HG03575 (cell line): Measurements from ENCODE around the gene BID.

Source experiments
- ATAC-seq: cut with Tn5 transposase; IDR thresholded peaks from one replicate; pipeline ENCODE4 v1.9.1; 2021; ENCODE audit not compliant: unreplicated experiment, insufficient number of reproducible peaks, low FRiP score; ENCODE audit errors: extremely low read depth

The BID gene

DNA sequence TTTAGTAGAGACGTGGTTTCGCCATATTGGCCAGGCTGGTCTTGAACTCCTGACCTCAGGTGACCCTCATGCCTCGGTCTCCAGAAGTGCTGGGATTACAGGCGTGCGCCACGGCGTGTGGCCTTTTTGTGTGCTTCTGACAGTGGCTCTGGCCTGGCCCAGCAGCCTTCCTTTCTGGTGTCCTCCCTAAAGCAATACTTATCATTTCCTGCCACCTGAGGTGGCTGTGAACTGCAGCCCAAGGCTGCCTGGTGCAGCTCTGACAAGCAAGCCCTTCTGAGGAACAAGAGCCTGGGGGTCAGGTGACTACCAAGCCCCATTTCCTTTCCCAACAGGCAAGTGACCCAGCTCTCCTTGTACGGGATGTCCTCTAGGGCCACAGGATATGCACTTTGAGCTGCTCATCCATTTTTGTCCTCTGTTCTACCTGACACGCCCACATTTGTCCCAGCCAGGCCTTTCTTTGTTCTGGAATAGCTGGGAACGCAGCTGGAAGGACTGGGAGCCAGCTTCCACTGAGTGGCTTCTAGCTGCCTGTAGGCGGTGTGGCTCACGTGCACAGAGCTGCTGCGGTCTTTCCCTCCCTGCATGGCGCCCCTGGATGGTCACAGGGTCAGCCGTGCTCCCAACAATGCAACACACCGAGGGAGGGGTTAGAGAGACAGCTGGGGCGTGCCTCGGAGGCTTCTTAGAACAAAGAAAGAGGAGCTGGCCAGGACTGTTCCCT, 12.3 kb upstream of the BID start:
- ATAC-seq = no peak

DNA sequence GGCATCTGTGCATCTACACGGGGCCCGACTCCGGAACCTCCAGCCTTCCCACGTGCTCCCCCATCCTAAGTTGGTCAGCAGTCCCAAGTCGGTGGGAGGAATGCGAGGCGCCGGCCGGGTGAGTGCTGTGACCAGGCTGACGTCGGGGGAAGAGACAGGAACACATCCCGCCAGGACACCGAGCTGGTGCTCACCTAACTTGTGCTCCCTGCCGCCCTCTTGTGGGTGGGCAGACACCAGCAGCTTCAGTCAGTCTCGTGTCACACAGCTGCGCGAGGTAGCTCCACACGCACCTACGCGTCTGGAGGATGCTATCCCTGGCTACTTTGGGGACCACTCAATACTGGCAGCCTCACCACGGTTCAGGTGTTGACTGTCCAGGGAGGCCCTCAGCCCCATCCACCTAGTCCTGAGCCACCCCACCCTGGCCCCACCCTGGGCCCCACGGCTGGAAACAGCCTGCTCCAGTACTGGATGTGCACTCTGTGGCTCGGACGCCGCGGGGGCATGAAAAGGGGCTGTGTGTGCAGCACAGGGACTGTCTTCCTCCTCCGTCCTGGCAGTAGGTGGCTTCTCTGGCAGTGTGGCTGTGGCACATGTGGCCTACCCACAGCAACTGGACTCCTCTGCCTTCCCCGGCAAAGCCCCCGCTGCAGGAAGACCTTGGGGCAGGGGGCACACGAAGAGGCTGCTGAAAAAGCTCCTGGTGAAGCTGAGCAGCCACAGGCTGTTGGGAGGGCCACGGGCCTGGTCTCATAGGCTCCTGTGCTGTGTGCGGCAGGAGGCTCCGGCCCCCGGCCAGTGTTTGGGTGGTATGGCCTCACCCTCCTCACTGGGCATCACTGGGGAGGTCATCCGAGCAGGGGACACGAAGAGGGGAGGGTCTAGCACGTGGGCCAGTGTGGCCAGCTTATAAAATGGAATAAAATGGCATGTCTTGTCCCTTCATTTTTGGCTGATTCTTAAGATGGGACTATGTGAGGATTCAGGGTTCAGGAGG, 11.2 kb upstream of the BID start:
- no peak for ATAC-seq

DNA sequence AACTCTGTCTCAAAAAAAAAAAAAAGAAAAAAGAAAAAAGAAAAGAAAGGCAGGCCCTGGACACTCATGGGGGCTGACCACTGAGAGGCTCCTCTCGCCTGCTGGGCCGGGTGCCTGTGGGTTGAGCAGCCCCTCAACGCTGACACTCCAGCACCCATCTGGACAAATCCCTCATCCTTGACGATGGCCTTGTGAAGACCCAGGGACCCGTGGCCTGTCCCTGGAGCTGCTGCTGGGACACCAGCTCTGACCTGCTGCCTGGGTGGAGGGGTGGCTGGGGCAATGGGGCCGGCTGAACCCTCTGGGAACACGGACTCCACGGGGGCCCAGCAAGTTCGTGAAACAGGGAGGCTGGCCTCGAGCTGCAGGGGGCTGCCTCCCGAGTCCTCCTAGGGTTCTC, 10.5 kb upstream of the BID start:
- ATAC-seq = no peak

DNA sequence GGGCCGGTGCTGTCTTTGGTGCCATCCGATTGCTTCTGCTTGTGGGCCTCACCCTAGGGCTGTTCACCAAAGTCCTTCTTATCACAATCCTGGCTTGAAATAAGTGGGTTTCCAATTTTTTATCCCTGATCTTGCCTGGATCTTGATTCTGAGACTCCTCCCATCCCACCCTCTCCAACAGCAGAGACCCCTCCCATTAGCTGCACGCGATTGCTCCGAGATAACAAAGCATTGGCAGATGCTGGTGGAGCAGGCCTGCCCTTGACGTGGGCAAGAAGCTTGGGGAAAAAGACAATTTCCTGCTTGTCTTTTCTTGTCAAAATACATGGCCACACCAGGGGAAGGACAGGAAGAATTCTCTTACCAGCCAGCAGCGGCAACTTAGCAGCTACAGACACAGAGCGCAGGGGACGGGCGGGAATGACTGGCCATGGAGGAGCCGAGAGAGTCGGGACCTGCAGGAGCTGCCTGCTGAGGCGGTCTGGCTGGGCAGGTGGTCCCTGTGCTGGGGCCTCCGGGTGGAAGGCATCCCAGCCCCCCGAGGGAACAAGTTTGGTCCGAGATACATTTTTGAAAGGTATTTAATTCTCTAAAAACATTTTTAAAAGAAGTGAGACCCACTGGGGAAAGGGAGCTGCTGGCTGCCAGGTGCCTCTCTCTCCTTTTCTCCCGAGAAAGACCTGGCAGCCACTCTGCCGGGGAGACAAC, 9.7 kb upstream of the BID start:
- ATAC-seq = no peak

DNA sequence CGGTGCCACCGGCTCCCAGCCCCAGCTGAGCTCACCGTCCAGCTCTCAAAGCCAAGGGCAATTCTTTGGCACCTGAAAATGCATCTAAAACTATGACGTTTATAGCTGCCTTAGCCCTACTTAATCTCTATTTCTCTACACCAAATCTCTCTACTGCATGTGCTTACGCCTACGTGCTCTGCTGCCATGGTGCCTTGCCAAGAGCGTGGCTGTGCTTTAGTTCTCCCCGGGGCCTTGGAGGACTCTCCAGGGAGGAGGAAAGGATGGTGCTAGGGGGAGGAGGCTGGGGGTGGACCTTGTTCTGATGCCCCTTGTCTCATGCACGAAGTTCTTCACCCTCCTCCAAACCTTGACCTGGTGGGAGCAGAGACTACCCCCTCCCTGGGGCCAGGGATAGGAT, 9.0 kb upstream of the BID start:
- ATAC-seq = no peak

DNA sequence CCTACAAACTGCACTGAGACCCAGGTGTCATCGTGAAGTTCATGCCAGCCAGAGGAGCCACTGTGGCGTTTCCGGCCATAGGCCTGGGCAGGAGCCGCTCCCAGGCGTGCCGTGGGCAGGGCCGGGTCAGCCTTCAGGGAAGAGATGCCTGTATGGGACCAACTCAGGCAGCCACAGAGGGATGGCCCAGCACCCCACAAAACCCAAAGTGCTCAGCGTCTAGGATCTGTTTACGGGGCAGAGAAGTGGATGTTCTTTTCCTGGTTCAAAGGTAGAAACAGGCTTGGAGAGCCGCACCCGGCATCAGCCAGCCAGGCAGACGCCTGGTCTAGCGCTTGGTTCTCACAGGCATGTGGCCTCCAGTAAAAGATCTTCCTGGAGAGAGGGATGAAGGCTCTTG, 8.4 kb upstream of the BID start:
- ATAC-seq = no peak

DNA sequence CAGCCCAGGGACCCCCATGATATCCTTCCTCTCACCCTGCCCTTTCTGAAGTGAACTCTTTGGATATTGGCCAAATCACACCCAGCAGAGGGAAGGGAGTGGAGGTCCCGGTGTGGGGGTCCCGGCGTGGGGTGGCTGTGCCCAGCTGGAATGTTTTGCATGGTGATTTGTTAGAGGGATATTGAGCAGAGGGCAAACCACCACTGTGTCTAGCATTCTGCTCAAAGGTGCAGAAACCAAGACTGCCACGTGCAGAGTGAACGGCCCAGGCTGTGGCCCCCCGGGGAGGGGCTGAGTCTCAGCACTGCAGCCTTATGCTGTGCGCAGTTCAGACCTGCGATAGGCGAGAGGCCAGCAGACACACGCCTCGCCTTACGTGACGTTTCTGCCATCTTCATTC, 7.9 kb upstream of the BID start:
- ATAC-seq = no peak

DNA sequence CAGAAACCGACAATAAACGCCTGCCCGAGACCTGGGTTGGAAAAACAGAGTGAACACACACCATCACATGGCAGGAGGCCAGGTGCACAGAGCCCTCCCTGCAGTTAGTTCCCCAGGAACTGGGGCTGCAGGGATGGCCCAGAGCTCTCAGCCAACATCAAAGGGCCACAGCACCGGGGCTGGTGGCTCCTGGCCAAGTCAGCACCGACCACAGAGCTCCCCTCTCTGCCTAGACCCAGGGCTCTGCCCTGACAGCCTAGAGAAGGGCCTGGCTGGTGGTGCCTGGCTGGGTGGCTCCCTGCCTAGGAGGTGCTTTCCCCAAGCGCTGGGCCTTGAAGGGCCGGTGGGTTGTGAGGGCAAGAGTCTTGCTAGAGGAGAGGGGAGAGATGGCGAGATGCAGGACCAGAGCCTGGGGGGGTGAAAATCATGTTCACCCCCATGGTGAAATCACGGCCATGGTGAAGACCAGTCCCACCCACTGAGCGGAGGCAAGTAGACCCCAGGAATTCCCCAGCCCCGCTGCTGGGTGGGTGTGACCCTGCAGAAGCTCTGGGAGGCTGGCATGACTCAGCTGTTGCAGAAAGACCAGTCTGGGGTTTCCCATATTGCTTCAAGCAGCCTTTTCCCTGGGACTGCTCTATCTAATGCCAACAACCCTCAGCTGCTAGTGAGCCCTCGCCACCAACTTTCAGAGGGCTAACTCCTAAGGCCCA, 7.2 kb upstream of the BID start:
- no peak for ATAC-seq

DNA sequence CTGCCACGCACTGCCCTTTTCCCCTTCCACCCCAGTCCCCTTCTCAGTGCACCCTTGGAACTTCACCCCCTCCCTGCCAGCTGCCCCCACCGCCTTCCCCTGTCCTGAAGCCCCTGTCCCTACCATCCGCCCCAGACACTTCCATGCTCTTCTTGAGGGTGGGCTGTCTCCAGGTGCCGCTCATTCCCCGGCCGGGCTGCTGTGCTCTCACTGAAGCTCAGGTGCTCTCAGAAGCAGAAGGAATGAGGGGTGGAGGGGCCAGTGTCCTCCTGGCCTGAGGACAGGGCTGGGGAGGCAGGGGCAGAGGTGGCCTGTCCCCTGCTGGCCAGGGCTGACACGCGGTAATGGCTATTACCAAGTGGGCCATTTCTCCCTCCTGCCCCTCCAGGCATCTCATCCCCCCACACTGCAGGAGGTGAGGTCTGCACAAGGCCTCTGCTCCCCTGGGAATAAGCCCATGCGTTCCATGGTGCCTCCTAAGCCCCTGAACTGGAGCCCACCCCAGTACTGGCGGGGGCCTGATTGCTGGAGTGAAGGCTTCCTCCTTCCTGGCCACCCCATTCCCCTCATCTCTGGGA, 6.6 kb upstream of the BID start:
- ATAC-seq = no peak

DNA sequence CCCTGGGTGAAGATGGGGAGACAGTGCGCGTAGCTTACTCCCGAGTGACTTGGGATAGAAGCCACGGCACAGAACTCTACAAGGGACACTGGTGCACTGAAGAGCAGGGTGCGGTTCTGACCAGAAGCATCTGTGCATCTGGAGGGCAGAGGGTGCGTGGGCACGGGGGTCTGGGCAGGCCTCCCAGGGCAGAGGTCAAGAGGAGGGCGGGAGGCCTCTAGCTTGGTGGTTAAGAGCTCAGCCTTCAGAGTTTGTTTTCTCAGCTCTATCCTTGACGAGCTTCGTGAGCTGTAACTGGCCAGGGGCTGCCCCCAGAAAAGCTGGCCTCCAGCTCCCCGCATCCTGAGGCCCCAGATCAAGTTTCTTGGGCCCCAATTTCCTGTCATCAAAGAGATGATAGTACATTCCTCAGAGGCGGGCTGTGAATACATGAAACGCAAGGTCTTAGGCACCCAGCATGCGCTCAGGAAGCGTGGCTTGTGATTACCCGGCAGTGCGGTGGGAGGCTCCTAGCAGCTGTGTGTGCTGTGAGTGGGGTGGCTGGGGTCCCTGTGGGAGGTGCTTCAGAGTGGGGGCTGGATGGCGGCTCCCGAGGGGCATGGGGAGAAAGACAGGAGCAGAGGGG, 6.0 kb upstream of the BID start:
- ATAC-seq = no peak

DNA sequence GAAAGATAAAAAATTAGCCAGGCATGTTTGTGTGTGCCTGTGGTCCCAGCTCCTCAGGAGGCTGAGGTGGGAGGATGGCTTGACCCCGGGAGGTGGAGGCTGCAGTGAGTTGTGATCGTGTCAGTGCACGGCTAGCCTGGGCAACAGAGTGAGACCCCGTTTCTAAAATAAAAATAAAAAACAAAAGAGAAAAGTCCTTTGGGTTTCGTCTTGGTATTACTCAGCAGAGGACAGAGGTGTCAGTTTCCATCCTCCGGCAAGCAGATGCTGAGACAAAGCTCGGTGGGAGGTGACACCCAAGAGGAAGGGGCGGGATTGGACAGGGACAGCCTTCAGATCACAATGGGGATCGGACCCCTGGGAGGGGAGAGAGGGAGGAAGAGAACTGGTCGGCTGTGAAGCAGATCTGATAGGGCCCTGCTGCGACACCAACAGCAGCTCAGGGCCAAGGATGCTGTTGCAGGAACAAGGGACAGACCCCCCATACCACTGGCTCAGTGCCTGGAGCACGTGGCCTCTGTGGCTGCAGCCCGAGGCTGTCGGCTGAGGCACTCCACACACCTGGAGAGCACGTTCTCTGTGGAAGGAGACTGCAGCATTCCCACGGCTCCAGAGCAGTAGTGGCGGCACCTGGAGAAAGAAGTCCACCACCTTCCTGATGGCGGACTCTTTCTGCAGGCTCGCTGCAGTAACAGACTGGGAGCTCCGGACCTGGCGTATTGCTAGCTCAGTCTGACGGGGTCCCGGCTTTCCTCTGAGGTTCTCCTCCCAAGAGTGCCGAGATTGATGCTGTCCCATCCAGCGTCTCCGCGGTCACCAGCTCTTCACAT, 5.2 kb upstream of the BID start:
- ATAC-seq = no peak

DNA sequence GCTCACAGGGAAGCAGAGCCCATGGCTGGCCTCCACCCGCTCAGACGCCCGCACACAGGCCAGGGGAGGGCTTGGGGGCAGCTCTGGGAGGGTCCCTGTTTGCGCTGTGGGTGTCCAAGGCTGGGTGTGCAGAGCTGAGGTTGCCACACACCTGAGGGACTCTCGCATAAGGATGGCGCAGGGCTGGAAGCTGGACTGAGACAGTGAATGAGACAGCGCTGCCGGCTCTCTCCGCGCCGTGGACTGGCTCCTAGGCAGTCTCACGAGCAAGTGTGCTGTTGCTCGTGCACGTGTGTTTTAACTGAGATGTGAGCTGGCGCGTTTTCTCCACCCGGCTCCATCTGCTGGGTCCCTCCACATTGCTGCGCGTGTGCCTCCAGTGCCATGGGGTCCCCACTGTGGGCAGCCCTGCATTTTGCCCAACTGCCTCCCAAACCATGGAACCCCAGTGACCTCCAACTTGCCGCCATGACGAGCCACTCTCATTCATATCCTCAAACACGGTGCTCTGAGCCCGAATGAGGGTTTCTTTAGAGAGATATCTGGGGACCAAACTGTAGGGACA, 4.2 kb upstream of the BID start:
- no peak for ATAC-seq

DNA sequence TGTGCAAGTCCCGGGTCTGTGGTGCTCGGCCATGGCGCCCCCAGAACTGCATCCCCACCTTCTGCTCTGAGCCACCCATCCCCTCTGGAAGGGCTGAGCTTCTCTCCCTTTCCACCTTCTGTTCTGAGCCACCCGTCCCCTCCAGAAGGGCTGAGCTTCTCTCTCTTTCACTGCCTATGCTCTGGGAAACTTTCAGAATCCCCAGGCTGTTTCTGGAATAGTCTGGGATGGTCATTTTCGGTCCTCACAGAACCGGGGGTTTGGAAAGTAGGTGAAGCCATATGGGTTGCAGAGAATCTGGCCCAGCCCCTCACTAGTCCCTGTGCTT, 3.4 kb upstream of the BID start:
- ATAC-seq = no peak

DNA sequence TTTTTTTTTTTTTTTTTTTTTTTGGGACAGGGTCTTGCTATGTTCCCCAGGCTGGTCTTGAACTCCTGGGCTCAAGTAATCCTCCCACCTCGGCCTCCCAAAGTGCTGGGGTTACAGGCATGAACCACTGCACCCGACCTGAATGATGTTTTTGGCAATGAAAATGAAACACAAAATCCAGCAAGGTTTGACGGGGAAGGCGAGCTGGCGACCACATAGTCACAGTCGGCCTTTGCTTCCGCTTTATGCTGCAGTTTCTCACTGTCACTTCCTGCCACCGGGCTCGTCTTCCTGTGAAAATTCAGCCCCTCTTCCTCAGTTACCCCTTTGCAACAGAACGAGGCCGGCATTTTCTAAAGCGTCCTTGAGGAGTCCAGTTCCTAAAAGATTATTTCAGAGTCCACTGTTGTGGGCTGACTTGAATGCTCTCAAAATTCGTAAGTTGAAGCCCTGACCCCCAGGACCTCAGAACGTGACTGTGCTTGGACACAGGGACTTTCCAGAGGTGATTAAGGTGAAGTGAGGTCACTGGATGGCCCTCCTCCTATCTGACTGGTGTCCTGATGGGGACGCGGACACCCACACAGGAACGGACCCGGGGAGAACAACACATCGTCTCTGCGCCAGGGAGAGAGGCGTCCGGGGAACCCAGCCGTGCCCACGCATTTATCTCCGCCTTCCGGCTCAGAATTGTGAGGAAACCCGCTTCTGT, 2.9 kb upstream of the BID start:
- no peak for ATAC-seq

DNA sequence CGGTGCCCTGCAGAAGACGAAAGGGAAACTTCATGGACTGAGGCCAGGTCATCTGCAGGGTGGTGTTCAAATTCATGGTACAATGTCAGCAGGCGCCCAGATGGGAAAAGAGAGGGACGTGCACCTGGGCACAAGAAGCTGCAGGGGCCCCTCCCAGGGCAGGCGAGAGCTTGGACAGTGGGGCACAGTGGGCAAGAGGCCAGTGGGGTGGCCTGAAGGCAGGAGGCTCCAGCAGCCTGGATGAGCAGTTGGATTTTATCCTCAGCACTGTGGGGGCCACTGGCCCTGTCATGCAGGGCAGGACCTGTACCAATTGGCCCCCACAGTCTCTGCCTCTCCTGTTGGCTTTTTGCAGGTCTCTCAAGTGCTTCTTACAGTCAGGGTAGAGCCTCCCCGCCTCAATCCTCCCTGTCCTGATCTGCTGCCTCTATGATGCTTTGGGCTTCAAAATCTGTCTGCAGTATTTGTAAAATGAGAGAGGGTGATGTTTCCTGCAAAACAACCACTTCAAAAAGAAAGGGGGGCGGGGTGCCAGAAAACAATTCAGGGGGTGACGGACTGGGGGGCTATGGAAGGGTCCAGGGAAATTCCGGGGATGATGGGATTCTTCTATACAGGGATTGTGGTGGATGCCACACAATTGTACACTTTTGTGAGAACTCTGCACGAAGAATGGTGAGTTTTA, 1.7 kb upstream of the BID start:
- no peak for ATAC-seq

DNA sequence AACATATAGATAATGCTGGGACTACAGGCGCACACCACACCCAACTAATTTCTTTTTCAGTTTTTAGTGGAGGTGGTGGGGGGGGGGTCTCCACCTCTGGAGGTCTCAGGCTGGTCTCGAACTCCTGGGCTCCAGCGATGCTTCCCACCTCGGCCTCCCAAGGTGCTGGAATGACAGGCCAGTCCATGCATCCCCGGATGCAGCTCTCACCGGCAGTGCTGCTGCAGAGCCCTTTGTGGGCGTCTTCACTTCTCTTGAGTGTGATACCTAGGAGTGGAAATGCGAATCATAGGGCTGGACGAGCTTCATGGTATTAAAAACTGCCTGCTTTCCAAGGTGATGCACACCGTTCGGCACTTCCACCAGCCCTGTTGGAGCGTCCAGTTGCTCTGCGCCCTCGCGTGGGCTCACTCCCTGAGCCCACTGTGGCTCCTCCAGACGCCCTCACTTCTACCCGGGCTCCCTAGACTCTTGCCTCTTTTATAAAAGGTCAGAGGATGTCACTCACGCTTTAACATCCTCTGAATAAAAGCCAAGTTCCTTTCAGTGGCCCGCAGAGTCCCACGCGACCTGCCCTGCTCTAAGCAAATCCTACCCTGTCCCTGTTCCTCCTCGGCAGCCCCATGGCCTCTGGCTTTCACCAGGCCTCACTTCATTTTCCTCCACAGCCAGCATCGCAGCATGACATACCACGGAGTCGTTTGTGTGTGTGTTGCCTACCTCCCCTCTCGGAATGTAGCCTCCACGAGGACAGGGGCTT, 837 bp upstream of the BID start:
- ATAC-seq = no peak
